Posterior cingulate gyrus (tissue), 11 donors: Measurements from ENCODE around the gene JRKL.
"Not testable (repeated sequence)": the region's sequence is repeated elsewhere in the genome, so short reads cannot be mapped to it uniquely, and the experiment has no call there.

ENCODE experiments used
- DNase-seq, 10 donors: peaks; one replicate each; pipeline versions ENCODE4 v3.0.0 to v3.0.0-alpha.2; 2020 to 2021; ENCODE audit warnings: mixed read lengths in 3 of 10
- intact Hi-C: fragments of 100-400 bp; cut with DNase I; formaldehyde crosslinking; loops from one replicate; pipeline ENCODE4 v1.15.1; 2023

Gene JRKL

DNA sequence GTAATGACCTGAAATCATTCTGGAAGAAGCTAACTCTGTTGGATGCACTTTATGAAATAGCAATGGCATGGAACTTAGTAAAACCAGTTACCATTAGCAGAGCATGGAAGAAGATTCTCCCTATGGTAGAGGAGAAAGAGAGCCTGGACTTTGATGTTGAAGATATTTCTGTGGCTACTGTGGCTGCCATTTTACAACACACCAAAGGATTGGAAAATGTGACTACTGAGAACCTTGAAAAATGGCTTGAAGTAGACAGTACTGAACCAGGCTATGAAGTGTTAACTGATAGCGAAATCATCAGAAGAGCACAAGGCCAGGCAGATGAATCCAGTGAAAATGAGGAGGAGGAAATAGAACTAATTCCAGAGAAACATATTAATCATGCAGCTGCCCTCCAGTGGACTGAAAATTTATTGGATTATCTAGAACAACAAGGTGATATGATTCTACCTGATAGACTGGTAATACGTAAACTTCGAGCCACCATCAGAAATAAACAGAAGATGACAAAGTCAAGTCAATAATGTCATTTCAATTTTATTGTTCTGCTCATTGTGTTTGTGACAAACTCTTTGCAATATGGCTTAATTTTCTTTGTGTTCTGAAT, 2.0 kb downstream of the JRKL start:
- no peak for DNase-seq
- intact Hi-C loops: loop anchor here (5.0 to 10.0 kb wide), 3 partner anchors 467 to 600 kb away; partner anchors contain the start of genes CEP57 and MTMR2

DNA sequence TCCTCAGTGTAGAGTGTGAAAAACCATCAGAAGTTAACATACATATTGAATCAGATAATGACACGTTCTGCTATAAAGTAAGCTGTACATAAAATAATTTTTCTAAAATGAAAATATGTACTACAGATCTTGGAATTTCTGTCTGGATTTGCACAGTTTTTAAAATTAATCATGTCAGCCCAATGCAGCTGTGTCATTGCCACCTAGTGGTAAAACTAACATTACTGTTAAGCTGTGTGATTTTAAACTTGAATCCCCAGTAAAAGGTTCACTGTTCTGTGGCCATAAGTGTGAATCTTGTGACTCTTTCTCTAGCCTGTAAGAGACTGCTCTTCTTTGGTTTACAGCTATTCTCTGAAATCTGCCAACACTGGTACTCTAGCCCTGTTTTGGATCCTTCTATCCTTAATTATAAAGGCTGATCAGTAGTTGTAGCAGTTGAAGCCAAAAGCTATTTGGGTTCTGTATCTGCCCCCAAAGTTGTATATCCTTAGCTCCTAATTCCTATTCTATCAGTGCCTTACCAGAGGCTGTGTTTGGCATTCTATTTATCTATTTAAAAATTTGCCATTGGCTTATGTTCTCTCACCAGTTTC, 4.0 kb downstream of the JRKL start:
- intact Hi-C loops: loop anchor here (5.0 to 10.0 kb wide), 3 partner anchors 469 to 602 kb away; partner anchors contain the start of genes CEP57 and MTMR2
- no peak for DNase-seq

GRCh38 chr11:96394773-96395172, 5.0 kb downstream of the JRKL start:
- intact Hi-C loops: loop anchor here (5.0 to 10.0 kb wide), 3 partner anchors 470 to 602 kb away; partner anchors contain the start of genes CEP57 and MTMR2

GRCh38 chr11:96396637-96397036, 6.8 kb downstream of the JRKL start:
- no peak for DNase-seq

More at GRCh38 chr11:96394773-96395172, 5.0 kb downstream of the JRKL start:
- DNase-seq: no peak

DNA sequence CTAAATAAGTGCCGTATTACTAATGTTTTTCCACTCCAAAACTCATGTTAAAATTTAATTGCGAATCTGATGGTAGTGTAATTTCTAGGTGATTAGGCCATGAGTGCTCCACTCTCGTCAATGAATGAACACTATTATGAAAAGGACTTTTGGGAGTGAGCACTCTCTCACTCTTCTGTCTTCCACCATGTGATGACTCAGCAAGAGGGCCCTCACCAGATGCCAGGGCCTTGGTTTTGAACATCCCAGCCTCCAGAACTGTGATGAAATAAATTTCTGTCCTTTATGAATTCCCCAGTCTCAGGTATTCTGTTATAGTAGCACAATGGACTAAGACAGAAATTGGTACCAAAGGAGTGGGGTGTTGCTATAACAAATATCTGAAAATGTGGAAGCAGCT, 8.1 kb downstream of the JRKL start:
- DNase-seq: no peak
- intact Hi-C loops: loop anchor here (10.0 kb wide), 1 partner anchor 473 kb away; the partner anchor contains the start of gene MTMR2

More at GRCh38 chr11:96396637-96397036, 6.8 kb downstream of the JRKL start:
- intact Hi-C loops: loop anchor here (10.0 kb wide), 1 partner anchor 472 kb away; the partner anchor contains the start of gene MTMR2

DNA sequence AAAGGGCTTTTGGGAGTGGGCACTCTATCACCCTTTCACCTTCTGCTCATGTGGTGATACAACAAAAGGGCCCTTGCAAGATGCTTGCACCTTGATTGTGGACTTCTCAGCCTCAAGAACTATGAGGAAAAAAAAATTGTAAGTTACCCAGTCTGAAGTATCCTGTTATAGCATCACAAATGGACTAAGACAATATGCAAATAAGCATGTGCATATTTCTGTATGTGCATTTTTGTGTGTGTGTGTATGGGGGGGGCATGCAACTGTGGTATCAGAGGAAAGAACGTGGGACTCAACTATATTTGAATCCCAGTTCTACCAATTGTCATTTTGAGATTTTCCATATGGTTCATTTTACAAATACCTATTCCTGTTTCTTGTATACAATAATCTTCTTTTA, 10.9 kb downstream of the JRKL start:
- intact Hi-C loops: no loop called here

GRCh38 chr11:96411412-96411811, 21.6 kb downstream of the JRKL start:
- DNase-seq, intact Hi-C loops: not testable (repeated sequence)

More for the DNA sequence above, 10.9 kb downstream of the JRKL start:
- no peak for DNase-seq

DNA sequence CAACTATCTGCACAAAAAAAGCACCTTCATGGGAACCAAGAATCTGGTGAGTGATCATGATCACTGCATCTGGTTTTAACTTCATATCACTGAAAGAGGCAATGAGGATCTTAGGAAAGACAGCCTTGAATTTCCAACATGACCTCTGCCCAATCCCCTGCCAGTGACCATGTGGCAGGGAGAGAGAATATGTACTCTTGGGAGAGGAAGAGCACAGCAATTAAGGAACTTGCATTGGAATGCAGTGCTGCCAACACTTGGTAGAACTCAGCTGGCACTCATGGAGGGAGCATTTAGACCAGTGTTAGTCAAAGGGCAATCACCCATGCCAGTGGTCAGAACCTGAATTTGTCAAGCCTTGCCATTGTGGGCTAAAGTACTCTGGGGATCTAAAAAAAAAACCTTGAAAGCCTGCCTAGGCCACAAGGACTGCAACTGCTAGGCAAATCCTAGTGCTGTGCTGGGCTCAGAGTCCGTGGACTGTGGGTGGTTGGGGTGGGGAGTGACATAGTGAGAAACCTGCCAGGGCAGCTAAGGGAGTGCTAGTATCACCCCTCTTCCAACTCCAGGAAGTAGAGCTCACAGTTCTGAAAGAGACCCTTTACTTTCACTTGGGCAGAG, 23.1 kb downstream of the JRKL start:
- intact Hi-C loops: no loop called here
- no peak for DNase-seq

- intact Hi-C loops: no loop called here
These were observed 23.6 kb downstream of the JRKL start for GRCh38 chr11:96413408-96413807.

GRCh38 chr11:96424693-96425092, 34.9 kb downstream of the JRKL start:
- no peak for DNase-seq
- intact Hi-C loops: loop anchor here (5.0 kb wide), 1 partner anchor 587 kb away; no protein-coding TSS in a partner anchor

More at GRCh38 chr11:96413408-96413807, 23.6 kb downstream of the JRKL start:
- no peak for DNase-seq

DNA sequence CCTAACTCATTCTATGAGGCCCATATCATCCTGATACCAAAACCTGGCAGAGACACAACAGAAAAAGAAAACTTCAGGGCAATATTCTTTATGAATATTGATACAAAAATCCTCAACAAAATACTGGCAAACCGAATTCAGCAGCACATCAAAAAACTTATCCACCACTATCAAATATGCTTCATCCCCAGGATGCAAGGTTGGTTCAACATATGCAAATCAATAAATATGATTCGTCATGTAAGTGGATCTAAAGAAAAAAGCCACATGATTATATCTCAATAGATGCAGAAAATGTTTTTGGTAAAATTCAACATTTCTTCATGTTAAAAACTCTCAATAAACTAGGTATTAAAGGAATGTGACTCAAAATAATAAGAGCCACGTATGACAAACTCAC, 40.9 kb downstream of the JRKL start:
- no peak for DNase-seq
- intact Hi-C loops: no loop called here

- DNase-seq, intact Hi-C loops: not testable (repeated sequence)
These were observed 42.8 kb downstream of the JRKL start for GRCh38 chr11:96432654-96433053.
